NCI-H510A treated with DMSO at 0.1 percent for 48 hours (cell line): ENCODE data around the gene MEPCE.
A peak's percentile ranks its signal among the peaks of the same experiment; 100 is the strongest.

ENCODE experiments used
- DNase-seq: peaks from one replicate; lab custom pipeline; 2025; lab: John Stamatoyannopoulos, UW

Gene MEPCE

GRCh38 chr7:100406767-100407166 is 22.9 kb upstream of the MEPCE start:
- DNase-seq: no peak

GRCh38 chr7:100407285-100408180 is 22.1 kb upstream of the MEPCE start:
- DNase-seq: peak; percentile 19

- no peak for DNase-seq
These were observed 18.5 kb upstream of the MEPCE start for GRCh38 chr7:100411101-100411500.

GRCh38 chr7:100413346-100413745 is 16.3 kb upstream of the MEPCE start:
- DNase-seq: no peak

GRCh38 chr7:100413889-100414288 is 15.7 kb upstream of the MEPCE start:
- DNase-seq: no peak

- DNase-seq: no peak
These were observed 14.2 kb upstream of the MEPCE start for GRCh38 chr7:100415448-100415847.

- no peak for DNase-seq
These were observed 10.5 kb upstream of the MEPCE start for GRCh38 chr7:100418930-100419659.

- no peak for DNase-seq
These were observed 9.9 kb upstream of the MEPCE start for GRCh38 chr7:100419660-100420226.

GRCh38 chr7:100423315-100423714 is 6.3 kb upstream of the MEPCE start:
- DNase-seq: no peak

- DNase-seq: no peak
These were observed 4.3 kb upstream of the MEPCE start for GRCh38 chr7:100425347-100425746.

- DNase-seq: no peak
These were observed 3.1 kb upstream of the MEPCE start for GRCh38 chr7:100426516-100426915.

- DNase-seq: no peak
These were observed 1.9 kb upstream of the MEPCE start for GRCh38 chr7:100427762-100428198.

GRCh38 chr7:100428199-100428966 is 1.2 kb upstream of the MEPCE start, which contains the start of gene ZCWPW1:
TSS of gene ZCWPW1 (minus strand) at chr7:100428703. CDS start at chr7:100420649, 8,054 bp downstream.
- DNase-seq: peak; percentile 84

GRCh38 chr7:100428967-100429636 is 529 bp upstream of the MEPCE start:
- DNase-seq: peak; percentile 90

GRCh38 chr7:100430493-100431285 is 1.1 kb downstream of the MEPCE start:
- DNase-seq: no peak

GRCh38 chr7:100431286-100431735 is 1.7 kb downstream of the MEPCE start:
- no peak for DNase-seq

GRCh38 chr7:100432053-100432452 is 2.4 kb downstream of the MEPCE start:
- no peak for DNase-seq

GRCh38 chr7:100432621-100433275 is 3.1 kb downstream of the MEPCE start:
- no peak for DNase-seq

- DNase-seq: no peak
These were observed 3.6 kb downstream of the MEPCE start for GRCh38 chr7:100433276-100433591.
